Esophagus squamous epithelium (tissue), 4 donors: ENCODE data around the gene PKD1.

Experiments used
- CTCF ChIP-seq, 6 experiments: fragments of 450-650 bp in 4 of 6; fragments of 200-600 bp in 2 of 6; sonication (generic) in 2 of 6; IDR thresholded peaks; one replicate each; pipeline ENCODE4 v1.5.1; 2016 to 2019; ENCODE audit warnings: antibody characterized with exemption in 6 of 6, mild to moderate bottlenecking in 4 of 6, moderate library complexity in 4 of 6
- POLR2A ChIP-seq, 4 donors: fragments of 450-650 bp; IDR thresholded peaks; one replicate each; pipeline ENCODE4 v1.6.1; 2017; ENCODE audit warnings: antibody characterized with exemption in 4 of 4, mild to moderate bottlenecking in 4 of 4, moderate library complexity in 3 of 4

- no peak for TF ChIP-seq CTCF (IDR thresholded peaks at IDR 0.05)
- TF ChIP-seq POLR2A (IDR thresholded peaks at IDR 0.05) = no peak
Measured at GRCh38 chr16:2149630-2150417, 14.1 kb upstream of the PKD1 start.
